ENCODE measurements around the gene HEBP2.

DNA sequence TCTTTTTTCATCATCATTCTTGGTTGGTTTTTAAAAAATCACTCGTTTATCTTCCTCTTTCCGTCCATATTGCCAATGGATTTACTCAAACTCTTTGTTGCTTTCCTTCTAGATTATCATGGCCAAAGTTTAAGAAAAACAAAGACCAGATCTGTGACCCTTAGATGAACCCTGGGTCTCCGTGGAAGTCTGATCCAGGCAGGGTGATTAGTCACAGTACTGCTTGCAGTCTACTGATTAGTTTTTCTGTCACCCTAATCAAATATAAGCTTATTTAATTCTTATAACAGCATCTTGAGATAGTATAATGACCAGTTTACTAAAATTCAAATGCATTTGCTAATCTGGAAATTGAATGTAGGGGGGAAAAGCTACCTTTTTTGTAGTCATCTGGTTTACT lies 32.3 kb upstream of the HEBP2 start:
- TF ChIP-seq BHLHE40 (IDR thresholded peaks at IDR 0.05; ENCODE audit: low read depth, low read length): no peak
- no peak for TF ChIP-seq POLR2A (IDR thresholded peaks at IDR 0.05; ENCODE audit: low read depth, low read length)
- TF ChIP-seq, protein P1, sequence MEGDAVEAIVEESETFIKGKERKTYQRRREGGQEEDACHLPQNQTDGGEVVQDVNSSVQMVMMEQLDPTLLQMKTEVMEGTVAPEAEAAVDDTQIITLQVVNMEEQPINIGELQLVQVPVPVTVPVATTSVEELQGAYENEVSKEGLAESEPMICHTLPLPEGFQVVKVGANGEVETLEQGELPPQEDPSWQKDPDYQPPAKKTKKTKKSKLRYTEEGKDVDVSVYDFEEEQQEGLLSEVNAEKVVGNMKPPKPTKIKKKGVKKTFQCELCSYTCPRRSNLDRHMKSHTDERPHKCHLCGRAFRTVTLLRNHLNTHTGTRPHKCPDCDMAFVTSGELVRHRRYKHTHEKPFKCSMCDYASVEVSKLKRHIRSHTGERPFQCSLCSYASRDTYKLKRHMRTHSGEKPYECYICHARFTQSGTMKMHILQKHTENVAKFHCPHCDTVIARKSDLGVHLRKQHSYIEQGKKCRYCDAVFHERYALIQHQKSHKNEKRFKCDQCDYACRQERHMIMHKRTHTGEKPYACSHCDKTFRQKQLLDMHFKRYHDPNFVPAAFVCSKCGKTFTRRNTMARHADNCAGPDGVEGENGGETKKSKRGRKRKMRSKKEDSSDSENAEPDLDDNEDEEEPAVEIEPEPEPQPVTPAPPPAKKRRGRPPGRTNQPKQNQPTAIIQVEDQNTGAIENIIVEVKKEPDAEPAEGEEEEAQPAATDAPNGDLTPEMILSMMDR (conservative IDR thresholded peaks at IDR 0.05; ENCODE audit: low read depth, low read length): no peak
- TF ChIP-seq MAZ (IDR thresholded peaks at IDR 0.05; ENCODE audit: borderline replicate concordance, low read depth, low read length): no peak
- TF ChIP-seq RCOR1 (IDR thresholded peaks at IDR 0.05; ENCODE audit: insufficient replicate concordance, low read length): no peak
- no peak for TF ChIP-seq CEBPB (IDR thresholded peaks at IDR 0.05; ENCODE audit: low read depth, low read length)
- TF ChIP-seq RAD21 (IDR thresholded peaks at IDR 0.05; ENCODE audit: low read length): no peak
- no peak for TF ChIP-seq SMC3 (IDR thresholded peaks at IDR 0.05; ENCODE audit: low read depth, low read length)
- no peak for TF ChIP-seq RFX5 (IDR thresholded peaks at IDR 0.05; ENCODE audit: low read depth, low read length)
- TF ChIP-seq, protein P2, sequence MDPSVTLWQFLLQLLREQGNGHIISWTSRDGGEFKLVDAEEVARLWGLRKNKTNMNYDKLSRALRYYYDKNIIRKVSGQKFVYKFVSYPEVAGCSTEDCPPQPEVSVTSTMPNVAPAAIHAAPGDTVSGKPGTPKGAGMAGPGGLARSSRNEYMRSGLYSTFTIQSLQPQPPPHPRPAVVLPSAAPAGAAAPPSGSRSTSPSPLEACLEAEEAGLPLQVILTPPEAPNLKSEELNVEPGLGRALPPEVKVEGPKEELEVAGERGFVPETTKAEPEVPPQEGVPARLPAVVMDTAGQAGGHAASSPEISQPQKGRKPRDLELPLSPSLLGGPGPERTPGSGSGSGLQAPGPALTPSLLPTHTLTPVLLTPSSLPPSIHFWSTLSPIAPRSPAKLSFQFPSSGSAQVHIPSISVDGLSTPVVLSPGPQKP (IDR thresholded peaks at IDR 0.05; ENCODE audit: borderline replicate concordance, low read depth, low read length): no peak
- TF ChIP-seq MAFK (IDR thresholded peaks at IDR 0.05; ENCODE audit: low read depth, low read length): no peak
- no peak for TF ChIP-seq CHD1 (IDR thresholded peaks at IDR 0.05; ENCODE audit: low read depth, low read length)
- no peak for TF ChIP-seq FOS (IDR thresholded peaks at IDR 0.05; ENCODE audit: low read depth, low read length)
- TF ChIP-seq MXI1 (IDR thresholded peaks at IDR 0.05; ENCODE audit: borderline replicate concordance, low read depth, low read length): no peak
